Superior temporal gyrus (tissue), 1 donor: ENCODE data around the gene HOXB7.

Experiments
- DNase-seq: peaks from one replicate; pipeline ENCODE4 v3.0.0-alpha.2; 2016; ENCODE audit errors: extremely low spot score

The HOXB7 gene

DNA sequence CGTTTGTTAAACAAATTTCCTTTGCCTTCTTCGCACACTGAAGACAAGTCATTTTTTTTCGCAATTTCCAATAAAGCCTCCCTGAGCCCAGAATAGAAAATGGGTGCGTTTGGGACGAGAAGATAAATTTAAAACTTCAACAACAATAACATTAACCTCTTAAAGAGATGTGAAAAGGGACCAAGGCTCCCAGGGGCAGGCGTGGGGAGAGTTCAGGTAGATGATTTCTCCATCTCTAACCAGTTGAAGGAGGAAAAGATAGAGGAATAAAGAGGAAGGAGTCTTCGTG, 31.4 kb downstream of the HOXB7 start:
- DNase-seq: no peak

DNA sequence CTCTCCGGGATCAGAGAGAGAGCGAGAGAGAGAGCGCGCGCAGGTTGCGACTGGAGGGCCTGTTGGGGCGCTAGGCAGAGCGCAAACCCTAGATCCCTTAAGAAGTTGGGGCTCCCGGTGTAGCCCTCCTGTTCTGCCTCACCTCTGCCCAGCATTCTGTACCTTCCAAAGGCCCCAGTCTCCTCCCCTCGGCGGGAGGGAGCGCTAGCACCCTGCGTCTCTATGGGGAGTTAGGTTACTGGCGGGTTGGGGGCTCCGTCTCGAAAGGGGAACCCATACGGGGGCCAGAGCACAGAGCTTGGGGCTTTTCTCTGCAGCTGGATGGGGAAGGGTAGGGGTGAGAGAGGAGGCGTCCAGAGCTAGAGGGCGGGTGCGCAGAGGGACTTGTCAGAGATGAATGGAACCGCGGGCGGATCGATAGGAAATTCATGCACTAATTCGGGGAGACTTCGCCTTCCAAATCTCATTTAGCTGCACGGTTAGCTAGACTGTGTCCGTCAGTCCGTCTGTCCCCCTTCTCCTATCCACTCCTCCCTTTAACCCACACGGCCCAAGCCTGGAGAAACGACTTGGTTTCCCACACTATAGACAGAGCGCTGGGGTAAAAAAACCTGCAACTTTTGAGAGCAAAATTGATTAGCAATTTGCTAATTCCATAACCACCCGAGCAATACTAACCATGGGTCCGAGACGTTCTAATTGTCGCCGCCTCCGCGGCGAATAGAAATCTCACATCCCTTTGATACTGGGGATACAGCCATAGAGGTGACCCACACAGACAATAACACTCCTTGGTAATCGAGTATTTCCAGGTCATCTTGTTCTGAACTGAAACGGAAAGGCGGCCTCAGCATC, 32.0 kb downstream of the HOXB7 start:
- DNase-seq: no peak

DNA sequence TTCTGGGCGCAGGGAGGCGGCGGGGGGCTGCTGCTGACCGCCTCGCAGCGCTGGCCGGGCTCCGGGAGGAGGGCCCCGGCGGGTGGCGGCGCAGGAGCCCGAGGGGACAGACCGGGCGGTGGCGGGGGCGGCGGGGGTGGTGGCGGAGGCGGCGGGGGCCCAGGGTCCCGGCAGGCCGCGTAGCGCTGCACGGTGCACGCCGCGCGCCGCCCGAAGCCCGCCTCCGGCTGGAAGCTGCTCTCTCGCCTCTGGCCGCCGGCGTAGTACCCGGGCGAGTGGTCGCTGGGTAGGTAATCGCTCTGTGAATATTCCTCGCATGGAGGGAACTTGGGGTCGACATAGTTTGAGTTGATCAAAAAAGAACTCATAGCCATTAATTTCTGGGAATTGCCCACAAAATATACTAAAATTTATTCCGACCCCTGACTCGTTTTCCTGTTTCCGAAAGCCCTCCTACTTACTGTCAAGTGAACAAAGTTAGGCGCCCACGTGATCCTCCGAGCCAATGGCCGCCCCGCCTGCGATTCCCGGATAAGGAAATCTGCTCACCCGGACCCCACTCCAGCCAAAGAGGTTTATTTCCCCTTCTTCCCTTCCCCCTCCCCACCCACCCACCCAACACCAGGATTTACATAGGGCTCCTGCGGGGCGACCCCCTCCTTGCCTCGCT, 32.7 kb downstream of the HOXB7 start, which contains the start of gene HOXB4:
HOXB4 (minus strand) TSS at position 405 of the 670 bp plus-strand sequence; CDS start at position 374, 31 bp downstream.
- DNase-seq: no peak

DNA sequence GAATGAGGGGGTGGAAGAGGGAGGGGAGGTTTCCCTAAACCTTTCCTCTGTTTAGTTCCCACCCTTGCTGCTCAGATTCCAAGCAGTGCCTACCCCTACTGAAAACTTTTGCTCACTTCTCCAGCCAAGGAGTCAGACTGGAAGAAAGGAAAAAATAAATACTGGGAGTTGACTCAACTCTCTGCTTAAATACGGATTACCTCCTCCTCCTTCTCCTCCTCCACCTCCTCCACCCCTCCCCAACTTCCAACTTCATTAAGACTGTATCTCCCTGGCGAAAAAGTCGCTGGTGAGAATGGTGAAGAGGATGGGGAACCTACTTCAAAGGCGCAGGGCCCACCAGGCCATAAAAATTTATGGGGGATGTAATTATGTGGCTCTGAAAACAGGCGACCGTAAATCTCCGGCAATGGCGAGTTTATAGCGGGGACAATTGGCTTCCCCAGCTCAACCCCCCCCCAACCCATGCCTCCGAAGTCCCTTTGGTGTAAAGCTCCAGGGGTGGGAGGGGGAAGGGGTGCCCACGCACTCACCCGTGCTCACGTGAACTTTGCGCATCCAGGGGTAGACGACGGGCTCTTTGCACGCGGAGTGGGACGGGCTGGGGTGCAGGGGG, 33.4 kb downstream of the HOXB7 start:
- DNase-seq: no peak

DNA sequence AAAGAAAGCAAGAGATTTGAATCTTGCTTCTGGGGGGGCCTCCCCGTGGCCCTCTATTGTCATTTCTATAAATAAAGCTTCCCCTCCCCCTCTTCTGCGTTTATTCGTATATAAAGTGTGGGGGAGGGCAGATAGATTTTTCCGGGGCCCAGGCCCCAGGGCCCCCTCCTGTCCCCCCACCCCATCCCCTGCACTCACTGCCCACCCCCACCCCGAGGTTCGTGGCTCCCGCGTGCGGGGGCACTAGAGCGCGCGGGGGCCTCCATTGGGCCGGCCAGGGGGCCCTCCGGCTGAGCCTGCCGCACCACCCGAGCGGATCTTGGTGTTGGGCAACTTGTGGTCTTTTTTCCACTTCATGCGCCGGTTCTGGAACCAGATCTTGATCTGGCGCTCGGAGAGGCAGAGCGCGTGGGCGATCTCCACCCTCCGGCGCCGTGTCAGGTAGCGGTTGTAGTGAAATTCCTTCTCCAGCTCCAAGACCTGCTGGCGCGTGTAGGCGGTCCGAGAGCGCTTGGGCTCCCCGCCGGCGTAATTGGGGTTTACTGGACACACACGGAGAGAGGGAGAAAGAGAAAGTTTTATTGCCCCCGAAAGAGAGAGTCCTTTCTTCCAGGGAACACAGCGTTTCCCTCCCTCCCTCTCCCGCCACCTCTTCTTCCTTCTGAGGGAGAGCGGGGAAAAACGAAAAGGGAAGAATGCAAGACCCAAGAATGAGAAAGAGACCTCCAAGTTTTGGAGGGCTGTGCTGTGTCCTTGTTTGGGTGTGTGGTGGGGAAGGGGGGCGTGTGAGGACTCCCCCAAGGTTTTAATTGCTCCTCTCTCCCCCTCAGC, 34.1 kb downstream of the HOXB7 start:
- DNase-seq: no peak

DNA sequence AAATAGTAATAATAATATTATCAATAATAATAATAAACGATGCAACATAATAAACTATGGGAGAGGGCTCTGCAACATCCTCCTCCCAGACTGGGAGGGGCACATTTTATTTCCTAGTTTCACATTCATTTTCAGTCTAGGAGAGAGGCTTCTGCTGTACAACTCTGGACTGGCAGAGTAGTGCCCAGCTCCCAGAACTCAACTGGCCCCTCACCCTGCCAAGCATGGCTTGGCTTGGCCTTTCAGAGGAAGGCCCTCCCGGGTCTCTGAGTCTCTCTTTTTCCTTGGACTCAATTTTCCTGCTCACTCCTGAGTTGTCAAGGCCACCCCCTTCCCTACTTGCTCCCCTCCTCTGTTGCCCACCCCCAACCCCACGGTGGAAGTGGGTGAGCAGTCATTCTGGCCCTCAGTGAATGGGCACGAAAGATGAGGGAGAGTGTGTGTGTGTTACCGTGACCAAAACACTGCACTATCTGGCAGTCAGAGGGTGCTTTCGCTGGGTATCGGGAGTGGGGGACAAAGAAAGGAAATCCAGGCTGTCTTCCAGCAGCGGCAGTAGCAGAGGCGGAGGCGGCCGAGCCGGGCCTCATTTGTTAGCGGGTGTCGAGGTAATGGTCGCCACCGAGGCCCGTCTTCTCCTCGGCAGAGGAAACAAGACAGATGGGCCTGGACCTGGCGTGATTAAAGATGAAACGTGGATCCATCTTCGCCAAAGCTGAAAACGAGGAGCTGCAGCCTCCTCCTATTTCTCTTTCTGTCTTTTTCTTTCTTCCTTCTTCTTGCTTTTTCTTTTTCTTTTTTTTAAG, 34.9 kb downstream of the HOXB7 start:
- no peak for DNase-seq

DNA sequence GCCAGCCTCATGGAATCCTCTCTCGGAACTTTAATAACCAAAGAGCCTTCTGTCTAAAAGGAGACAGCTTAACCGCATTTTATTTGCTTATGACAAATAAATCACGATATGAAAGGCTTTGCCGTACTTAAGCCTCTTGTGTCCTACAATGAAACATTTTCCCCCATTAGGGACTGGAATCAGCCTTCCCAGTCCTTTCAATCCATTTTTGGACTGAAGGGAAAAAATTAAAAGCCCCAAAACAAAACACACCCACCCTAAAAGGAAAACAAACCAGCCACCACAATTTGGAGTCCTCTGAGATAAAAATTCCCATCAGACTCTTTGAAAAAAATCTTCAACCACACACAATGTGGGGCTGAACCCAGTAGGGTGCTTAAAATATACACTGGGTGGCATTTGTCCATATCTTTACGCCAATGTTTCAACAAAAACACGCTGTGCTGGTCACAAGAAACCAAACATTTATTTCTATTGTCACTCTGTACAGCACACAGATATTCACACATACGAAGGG, 35.7 kb downstream of the HOXB7 start:
- no peak for DNase-seq

DNA sequence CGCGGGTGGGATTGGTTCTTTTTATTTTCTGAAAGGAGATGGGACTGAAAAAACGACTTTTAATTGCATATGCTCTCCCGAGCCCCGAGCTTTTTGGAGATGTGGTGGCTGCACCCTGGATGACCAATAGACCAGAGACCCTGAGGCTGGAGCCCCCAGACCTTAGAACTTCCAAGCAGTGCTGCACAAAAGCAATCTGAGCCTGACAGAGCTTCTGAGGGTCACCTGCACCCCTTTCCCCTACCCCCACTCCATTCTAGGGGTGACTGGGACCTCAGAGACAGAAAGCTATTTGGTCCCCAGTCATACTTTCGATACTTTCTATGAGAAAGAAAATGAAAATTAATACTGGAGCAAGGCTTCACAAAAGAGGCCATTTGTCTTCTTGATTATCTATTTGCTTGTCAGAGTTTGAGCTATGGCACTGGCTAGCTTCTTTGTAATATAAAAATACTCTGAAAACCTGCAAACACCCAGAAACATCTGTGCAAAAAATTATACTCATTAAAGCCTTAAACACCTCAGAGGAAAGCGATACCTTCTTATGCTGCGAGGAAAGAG, 36.2 kb downstream of the HOXB7 start:
- DNase-seq: no peak

DNA sequence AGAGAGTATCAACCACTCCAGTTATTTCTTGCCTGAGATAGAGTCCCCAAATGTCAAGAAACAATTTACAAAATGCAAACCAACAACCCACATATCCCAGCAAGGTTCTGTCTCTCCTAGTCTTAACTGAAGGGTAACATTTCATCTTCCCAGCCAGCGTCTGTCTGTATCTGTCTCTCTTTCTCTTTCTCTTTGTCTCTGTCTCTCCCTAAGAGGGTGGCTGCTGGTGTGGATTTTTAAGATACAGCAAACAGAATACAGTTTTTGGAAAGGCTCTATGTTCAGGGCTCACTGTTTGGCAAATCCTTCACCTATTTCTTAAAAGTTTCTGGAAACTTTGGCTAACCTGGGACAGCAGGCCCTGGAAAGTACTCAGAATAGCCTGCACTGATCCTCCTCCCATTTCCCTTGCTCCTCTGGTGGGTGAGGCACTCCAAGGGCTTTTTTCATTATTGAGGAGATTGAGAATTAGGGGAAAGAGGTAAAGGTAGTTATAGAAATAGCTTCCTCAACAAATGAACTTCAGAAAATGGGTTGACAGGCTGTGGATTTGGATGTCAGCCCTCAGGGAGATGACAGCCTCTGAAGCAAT, 38.9 kb downstream of the HOXB7 start:
- DNase-seq: no peak

DNA sequence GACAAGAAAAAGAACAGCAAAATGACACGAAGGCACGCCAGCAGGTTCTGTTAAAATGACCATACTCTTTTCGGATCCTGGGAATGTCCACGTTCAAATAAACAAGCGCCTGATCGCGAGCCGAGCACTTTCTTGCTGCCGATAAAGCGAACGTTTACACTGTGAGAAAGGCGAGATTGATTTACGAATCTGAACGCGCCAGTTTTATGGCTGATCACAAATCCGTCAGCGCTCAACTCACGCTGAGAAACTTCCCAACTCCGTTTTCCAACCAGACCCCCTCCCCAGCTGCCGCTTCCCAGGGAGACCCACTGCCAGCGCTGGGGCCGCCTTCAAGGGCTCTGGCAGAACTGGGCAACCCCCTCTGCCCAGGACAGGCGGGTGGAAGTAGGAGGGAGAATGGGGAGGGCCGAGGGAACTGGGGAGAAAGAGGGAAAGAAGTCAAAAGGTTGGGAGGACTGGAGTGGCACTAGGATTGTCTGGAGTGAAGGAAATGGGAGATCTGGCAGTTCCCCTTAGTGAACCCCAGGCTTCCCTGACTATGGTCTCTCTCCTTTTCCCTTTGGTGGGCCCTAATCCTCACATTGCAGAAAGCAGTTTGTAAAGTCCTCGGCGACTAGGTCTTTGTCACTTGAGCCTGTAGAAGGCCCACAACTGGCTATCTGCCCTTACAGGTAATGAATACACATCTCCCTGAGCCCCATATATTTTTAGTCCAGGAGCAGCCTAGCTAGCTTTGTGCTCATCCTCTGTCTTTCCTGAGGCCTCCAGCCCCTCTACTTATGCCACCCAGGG, 39.6 kb downstream of the HOXB7 start:
- no peak for DNase-seq

DNA sequence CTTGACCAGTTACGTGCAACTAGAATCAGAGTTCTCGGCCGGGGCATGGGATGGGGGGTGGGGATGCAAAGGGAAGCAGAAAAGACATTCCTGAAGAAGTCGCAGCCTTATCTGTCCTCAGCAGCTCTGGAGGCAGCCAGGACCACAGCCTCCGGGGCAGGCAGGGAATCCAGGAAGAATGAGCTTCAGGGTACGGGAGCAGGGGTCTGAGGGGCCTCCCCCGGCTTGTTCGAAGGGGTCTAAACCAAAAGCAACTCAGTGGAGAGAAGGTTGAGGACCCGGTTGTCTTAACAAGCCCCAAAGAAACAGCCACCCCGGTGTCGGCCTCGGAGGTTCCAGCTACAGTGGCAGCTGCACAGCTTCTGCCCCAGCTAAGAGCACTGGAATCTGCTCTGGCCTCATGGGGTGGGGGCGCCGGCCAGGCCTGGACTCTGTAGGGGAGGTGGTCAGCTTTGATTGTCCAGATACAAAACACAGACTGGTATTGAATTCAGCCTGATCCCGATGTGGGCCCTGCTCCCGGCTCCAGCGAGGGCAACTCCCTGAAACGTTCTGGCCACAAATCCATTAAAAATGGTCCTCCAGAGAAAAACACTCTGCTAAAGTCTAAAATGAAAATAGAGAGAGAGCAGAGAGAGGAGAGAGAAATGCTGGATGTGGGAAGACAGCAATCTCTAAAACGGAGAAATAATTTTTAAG, 40.3 kb downstream of the HOXB7 start:
- DNase-seq: no peak

DNA sequence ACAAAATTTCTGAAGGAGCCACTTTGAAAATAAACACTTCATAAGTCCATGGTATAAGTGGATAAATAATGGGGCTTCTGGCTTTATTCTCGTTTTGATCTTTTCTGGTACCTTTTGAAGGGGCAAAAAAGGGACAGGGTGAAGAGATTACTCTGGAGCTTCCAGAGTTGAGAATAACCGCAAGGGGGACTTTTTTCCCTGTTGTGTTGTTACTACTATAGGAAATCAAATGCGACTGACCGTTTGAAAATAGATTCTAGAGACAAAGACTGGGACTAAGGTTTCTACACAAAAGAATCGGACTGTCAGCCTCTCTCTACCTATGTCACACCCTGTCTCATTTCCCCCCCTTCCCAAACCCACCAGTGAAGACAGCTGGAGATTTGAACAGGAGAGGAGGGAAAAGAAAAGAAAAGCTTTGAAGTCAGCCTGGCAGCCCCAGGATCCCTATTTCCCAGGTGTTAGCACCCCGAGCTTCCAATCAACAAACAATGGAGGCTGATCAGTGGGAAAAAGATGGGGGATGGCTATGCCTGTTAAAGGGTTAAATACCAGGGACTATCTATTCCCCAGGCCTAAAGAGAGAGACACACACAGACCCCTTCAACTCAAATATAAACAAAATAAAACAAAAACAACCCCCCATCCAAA, 41.0 kb downstream of the HOXB7 start:
- DNase-seq: no peak

DNA sequence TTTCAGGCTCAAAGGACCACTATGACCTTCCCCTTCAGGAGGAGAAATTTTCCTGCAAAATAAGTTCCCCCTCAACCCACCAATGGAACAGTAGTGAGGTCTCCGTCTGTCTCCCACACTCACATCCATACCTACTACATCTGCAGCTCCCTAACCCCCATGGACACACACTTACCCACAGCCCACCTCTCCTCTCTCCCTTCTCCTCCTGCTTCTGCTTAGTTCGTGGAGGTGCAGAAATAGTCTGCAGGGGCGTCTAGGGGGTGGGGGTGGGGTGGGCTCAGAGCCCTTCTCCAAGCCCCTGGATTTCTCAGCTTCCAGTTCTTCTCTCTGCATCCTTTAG, 41.6 kb downstream of the HOXB7 start:
- no peak for DNase-seq

DNA sequence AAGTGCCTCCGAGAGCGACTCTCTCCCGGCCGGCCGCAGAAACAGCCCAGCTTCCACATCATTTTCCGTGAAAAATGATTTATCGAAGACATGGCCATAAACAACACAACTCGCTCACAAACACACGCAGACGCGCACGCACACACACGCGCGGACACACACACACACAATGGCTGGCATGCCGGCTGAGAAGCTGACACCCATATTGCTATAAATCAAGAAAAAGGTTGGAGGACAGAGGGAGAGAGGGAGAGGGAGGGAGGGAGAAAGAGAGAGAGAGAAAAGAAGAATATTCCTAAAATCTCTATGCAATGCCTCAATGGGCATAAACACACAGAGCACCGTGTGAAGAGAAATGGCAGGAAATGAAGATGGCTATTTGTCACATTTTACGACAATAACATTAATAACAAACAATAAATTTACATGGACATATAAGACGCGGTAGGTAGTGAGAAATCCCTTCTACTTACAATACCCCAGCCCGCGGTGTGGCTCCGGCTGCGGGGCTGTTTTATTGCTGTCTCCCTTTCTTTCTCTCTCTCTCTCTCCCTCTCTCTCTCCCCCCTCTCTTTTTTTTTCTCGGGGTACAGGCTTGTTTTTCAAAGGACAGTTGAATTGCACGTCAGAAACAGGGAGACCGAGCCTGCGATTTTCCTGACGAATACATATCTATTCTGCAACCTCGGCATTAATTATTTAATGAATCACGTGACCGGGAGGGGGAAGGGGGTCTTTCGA, 42.1 kb downstream of the HOXB7 start:
- DNase-seq: no peak

DNA sequence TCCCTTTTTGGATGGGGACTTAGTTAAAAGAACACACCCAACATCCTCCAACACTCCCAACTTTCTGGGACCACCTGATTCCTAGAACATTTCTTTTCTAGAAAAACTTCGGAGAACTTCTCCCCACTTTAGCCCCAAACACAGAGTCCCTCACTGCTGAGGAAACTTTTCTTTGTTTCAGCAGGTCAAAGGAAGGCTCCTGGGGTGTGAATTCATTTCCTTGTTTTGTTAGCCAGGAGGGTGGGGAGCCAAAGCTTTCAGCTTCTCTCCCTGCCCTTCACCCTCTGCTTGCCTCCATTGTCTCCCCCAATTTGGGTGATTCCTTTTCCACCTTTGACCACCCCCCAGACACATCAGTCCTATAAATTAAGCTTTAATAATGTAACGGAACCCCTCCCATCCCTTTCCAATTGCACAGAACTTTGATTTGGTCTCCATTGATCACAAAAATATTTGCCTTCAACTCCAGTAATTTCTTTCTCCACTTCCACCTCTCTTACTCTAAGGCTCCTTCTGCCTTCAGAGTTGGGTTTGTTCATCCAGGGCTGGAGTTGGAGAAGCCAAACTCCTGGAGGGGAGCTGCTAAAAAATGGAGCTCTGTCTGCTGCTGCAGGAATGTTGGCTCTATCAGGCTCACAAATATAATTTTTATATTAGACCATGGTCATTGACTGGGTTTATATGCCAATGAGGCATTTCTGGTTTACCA, 43.0 kb downstream of the HOXB7 start:
- DNase-seq: no peak

DNA sequence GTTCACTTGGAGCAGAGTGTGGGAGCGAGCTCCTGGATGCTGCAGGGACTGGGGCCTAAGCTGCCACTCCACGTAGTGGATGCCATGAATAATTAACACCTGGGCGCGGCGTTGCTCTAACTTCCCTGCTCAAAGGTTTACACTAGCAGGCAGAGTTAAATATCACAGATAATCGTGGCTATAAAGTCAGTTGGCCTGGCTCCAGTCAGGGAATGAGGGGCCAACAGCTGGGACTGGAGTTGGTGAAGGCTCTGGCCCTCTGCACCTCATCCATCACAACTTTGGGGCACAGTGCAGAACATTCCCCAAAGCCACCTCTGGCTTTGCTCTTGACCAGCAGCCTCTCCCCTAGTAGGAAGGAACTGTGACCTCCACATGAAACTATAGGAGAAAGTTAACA, 43.6 kb downstream of the HOXB7 start:
- no peak for DNase-seq

DNA sequence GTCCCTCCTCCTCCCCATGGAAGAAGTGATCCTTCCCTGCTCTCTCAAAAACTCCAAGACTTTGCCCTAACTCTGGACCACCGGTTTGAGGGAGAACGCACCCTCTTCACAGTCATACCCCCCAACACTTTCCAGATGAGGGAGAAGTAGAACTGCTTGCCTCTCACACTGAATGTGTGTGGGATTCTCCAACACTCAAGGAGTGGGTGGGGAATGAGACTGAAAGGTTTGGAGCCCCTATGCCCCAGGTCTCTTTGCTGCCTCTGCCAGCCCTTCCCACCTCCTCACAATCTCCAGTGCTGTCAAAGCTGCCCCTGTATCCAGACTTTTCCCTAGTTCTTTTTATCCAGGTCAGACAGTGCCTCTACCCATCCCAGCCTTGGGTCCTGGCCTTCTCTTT, 44.1 kb downstream of the HOXB7 start:
- DNase-seq: no peak
